Smooth muscle cell (in vitro differentiated cells): ENCODE measurements around the gene UBALD2. TPM values are rescaled to one million over a fixed set of nuclear protein-coding genes. Genes with fewer than 3 reads are reported as not detected.
"Not testable (repeated sequence)": the region's sequence is repeated elsewhere in the genome, so short reads cannot be mapped to it uniquely, and the experiment has no call there.

Experiments used
- DNase-seq: peaks from one replicate; lab custom pipeline; 2025; ENCODE audit not compliant: unreplicated experiment; lab: John Stamatoyannopoulos, UW
- H2AFZ ChIP-seq: fragments of 200-600 bp; sonication (generic); 2 replicates; pipeline ENCODE4 v1.6.0; 2016; ENCODE audit warnings: antibody characterized with exemption, low read depth, mild to moderate bottlenecking
- H3F3A ChIP-seq: fragments of 200-600 bp; sonication (generic); 2 replicates; pipeline ENCODE4 v1.6.0; 2017; ENCODE audit warnings: antibody characterized with exemption, low read depth
- H3K27ac ChIP-seq: fragments of 200-600 bp; sonication (generic); 2 replicates; pipeline ENCODE4 v1.5.1; 2016; ENCODE audit warnings: low read depth, mild to moderate bottlenecking
- H3K27me3 ChIP-seq: fragments of 200-600 bp; sonication (generic); 2 replicates; pipeline ENCODE4 v1.6.1; 2016; ENCODE audit warnings: low read depth, mild to moderate bottlenecking
- H3K36me3 ChIP-seq: fragments of 200-600 bp; sonication (generic); 2 replicates; pipeline ENCODE4 v1.5.1; 2016; ENCODE audit warnings: low read depth
- H3K4me1 ChIP-seq: fragments of 200-600 bp; sonication (generic); 2 replicates; pipeline ENCODE4 v1.5.1; 2016; ENCODE audit warnings: low read depth
- H3K4me2 ChIP-seq: fragments of 200-600 bp; sonication (generic); 2 replicates; pipeline ENCODE4 v1.6.0; 2016; ENCODE audit warnings: mild to moderate bottlenecking
- H3K4me3 ChIP-seq: fragments of 200-600 bp; sonication (generic); 2 replicates; pipeline ENCODE4 v1.5.1; 2016; ENCODE audit warnings: mild to moderate bottlenecking
- H3K79me2 ChIP-seq: fragments of 200-600 bp; sonication (generic); 2 replicates; pipeline ENCODE4 v1.6.0; 2016; ENCODE audit warnings: low read depth, mild to moderate bottlenecking
- H3K9ac ChIP-seq: fragments of 200-600 bp; sonication (generic); 2 replicates; pipeline ENCODE4 v1.6.0; 2016; ENCODE audit warnings: low read depth
- H3K9me3 ChIP-seq: fragments of 200-600 bp; sonication (generic); replicated peaks from 2 replicates; pipeline ENCODE4 v1.5.1; 2016; ENCODE audit warnings: low read depth
- H4K20me1 ChIP-seq: fragments of 200-600 bp; sonication (generic); 2 replicates; pipeline ENCODE4 v1.6.0; 2016; ENCODE audit warnings: low read depth
- CTCF ChIP-seq: fragments of 200-600 bp; sonication (generic); IDR thresholded peaks from 2 replicates; pipeline ENCODE4 v1.5.1; 2017; ENCODE audit warnings: borderline replicate concordance, mild to moderate bottlenecking, antibody characterized with exemption; ENCODE audit not compliant: insufficient read depth, poor library complexity, severe bottlenecking
- WGBS: methylation state at CpG from one replicate; pipeline ENCODE4 v1.1.7; 2016; ENCODE audit warnings: low lambda C conversion rate; 5-methylcytosine and 5-hydroxymethylcytosine counted together
- polyA plus RNA-seq: library from polyadenylated mRNA; unstranded; fragments of >200 nt; fragmentation: Nextera tagmentation; extraction: Ambion mirVana; gene quantifications from 2 replicates; pipeline ENCODE4 v1.2.1, GENCODE V29; 2016
- total RNA-seq: library from RNA; depleted of rRNA; stranded (reverse); fragments of >200 nt; gene quantifications from 2 replicates; pipeline ENCODE4 v1.2.3, GENCODE V29; 2014

Gene UBALD2
- total and polyA plus RNA-seq, 2 experiments from 2014 or later = 2.6 to 7.0 TPM

- peak overlapping the region; percentile 94 for H3K4me2 ChIP-seq
- H3K79me2 ChIP-seq = peaks cover 21% of the 10 kb centered on the region
- no peaks in the 10 kb centered on the region for H3K36me3 ChIP-seq
- no peak for DNase-seq
- TF ChIP-seq CTCF = no peak
- H3K4me1 ChIP-seq = peaks cover 13% of the 10 kb centered on the region
- WGBS = 88% methylated on average over 4 of the region's 4 CpGs
- peaks cover 12% of the 10 kb centered on the region for H4K20me1 ChIP-seq
- no peaks in the 10 kb centered on the region for H3K27me3 ChIP-seq
- H3F3A ChIP-seq = peaks cover 13% of the 10 kb centered on the region
- no peak overlapping the region for H3K4me3 ChIP-seq
- no peak overlapping the region for H2AFZ ChIP-seq
- no peaks in the 10 kb centered on the region for H3K9me3 ChIP-seq
- H3K9ac ChIP-seq = no peak overlapping the region
- peak overlapping the region; percentile 89 for H3K27ac ChIP-seq
Observed at GRCh38 chr17:76267051-76267576, 2.0 kb downstream of the UBALD2 start.

- DNase-seq, H3K9ac ChIP-seq: not testable (repeated sequence)
- H3K4me2 ChIP-seq = peak overlapping the region; percentile 28
Observed at GRCh38 chr17:76267581-76268001, 2.4 kb downstream of the UBALD2 start.

GRCh38 chr17:76268015-76268749 lies 3.0 kb downstream of the UBALD2 start:
- TF ChIP-seq CTCF = no peak
- H3K27ac ChIP-seq = peak overlapping the region; percentile 89
- no peak overlapping the region for H3K9ac ChIP-seq
- no peaks in the 10 kb centered on the region for H3K9me3 ChIP-seq
- no peaks in the 10 kb centered on the region for H3K36me3 ChIP-seq
- peaks cover 21% of the 10 kb centered on the region for H3K79me2 ChIP-seq
- no peak for DNase-seq
- H3K27me3 ChIP-seq = no peaks in the 10 kb centered on the region
- peak overlapping the region; percentile 28 for H3K4me2 ChIP-seq
- H4K20me1 ChIP-seq = peaks cover 12% of the 10 kb centered on the region
- H3K4me3 ChIP-seq = no peak overlapping the region
- H2AFZ ChIP-seq = no peak overlapping the region
- WGBS = 24% methylated on average over 9 of the region's 9 CpGs
- peaks cover 13% of the 10 kb centered on the region for H3F3A ChIP-seq
- peaks cover 13% of the 10 kb centered on the region for H3K4me1 ChIP-seq

More at GRCh38 chr17:76267581-76268001, 2.4 kb downstream of the UBALD2 start:
- 95% methylated on average over 13 of the region's 13 CpGs for WGBS
- H2AFZ ChIP-seq, H3K36me3 ChIP-seq, H3K9me3 ChIP-seq, H3K4me3 ChIP-seq, H3K27me3 ChIP-seq: not testable (repeated sequence)
- H4K20me1 ChIP-seq = peaks cover 12% of the 10 kb centered on the region
- peaks cover 13% of the 10 kb centered on the region for H3F3A ChIP-seq
- peak overlapping the region; percentile 89 for H3K27ac ChIP-seq
- peaks cover 13% of the 10 kb centered on the region for H3K4me1 ChIP-seq
- peaks cover 21% of the 10 kb centered on the region for H3K79me2 ChIP-seq

- Histone ChIP-seq H3K9ac (no peak overlapping the region), H3K4me1 (peaks cover 13% of the 10 kb centered on the region)
Observed at GRCh38 chr17:76268991-76269981, 4.1 kb downstream of the UBALD2 start.

More at GRCh38 chr17:76268991-76269981, 4.1 kb downstream of the UBALD2 start:
- no peak for TF ChIP-seq CTCF
- H3K4me2 ChIP-seq = no peak overlapping the region
- H3K9me3 ChIP-seq = no peaks in the 10 kb centered on the region
- H4K20me1 ChIP-seq = peaks cover 12% of the 10 kb centered on the region
- no peak overlapping the region for H2AFZ ChIP-seq
- 89% methylated on average over 12 of the region's 12 CpGs for WGBS
- peak overlapping the region; percentile 89 for H3K27ac ChIP-seq
- H3K79me2 ChIP-seq = peaks cover 21% of the 10 kb centered on the region
- no peak overlapping the region for H3K4me3 ChIP-seq
- no peak for DNase-seq
- no peaks in the 10 kb centered on the region for H3K36me3 ChIP-seq
- no peaks in the 10 kb centered on the region for H3K27me3 ChIP-seq
- H3F3A ChIP-seq = peaks cover 7% of the 10 kb centered on the region
